Heart right ventricle (tissue), 16 donors: ENCODE data around the gene UEVLD. TPM values are rescaled to one million over a fixed set of nuclear protein-coding genes. Genes with fewer than 3 reads are reported as not detected.

Source experiments
- ATAC-seq, 8 donors: fragments of 200-7000 bp; cut with Tn5 transposase; one replicate each; pipeline ENCODE4 v1.9.1; 2020; ENCODE audit warnings: mild to moderate bottlenecking in 8 of 8, moderate library complexity in 8 of 8, moderate number of reproducible peaks in 1 of 8
- DNase-seq, 2 donors: peaks; one replicate each; pipeline ENCODE4 v3.0.0-alpha.2; 2020
- H3K27ac ChIP-seq, 10 donors: fragments of 200-600 bp; sonication (generic) in 2 of 10; one replicate each; pipeline versions ENCODE4 v1.5.0 to v1.8.0; 2020 to 2022; ENCODE audit warnings: mild to moderate bottlenecking in 3 of 10
- H3K27me3 ChIP-seq, 7 donors: fragments of 200-600 bp; one replicate each; pipeline ENCODE4 v1.8.0; 2021 to 2022; ENCODE audit warnings: mild to moderate bottlenecking in 2 of 7
- H3K36me3 ChIP-seq, 9 donors: fragments of 200-600 bp; sonication (generic) in 1 of 9; one replicate each; pipeline versions ENCODE4 v1.5.0 to v1.8.0; 2020 to 2022; ENCODE audit warnings: mild to moderate bottlenecking in 2 of 9
- H3K4me1 ChIP-seq, 9 donors: fragments of 200-600 bp; sonication (generic) in 1 of 9; one replicate each; pipeline versions ENCODE4 v1.5.0 to v1.8.0; 2020 to 2022; ENCODE audit warnings: mild to moderate bottlenecking in 4 of 9
- H3K4me3 ChIP-seq, 10 donors: fragments of 200-600 bp; sonication (generic) in 2 of 10; one replicate each; pipeline versions ENCODE4 v1.5.0 to v1.8.0; 2020 to 2022; ENCODE audit warnings: mild to moderate bottlenecking in 7 of 10, moderate library complexity in 2 of 10
- H3K9me3 ChIP-seq, 11 donors: fragments of 200-600 bp in 10 of 11; sonication (generic) in 2 of 11; one replicate each; pipeline versions ENCODE4 v1.5.0 to v1.8.0; 2013 to 2022; ENCODE audit warnings: mild to moderate bottlenecking in 2 of 11, control low read depth in 1 of 11, moderate library complexity in 1 of 11
- WGBS, 2 donors: extraction: QIAGEN DNeasy Blood & Tissue Kit; methylation state at CpG; one replicate each; pipeline ENCODE4 v1.1.7; 2013; ENCODE audit warnings: inconsistent platforms in 1 of 2; 5-methylcytosine and 5-hydroxymethylcytosine counted together
- intact Hi-C, 10 donors: fragments of 100-400 bp; cut with DNase I; formaldehyde crosslinking; loops; one replicate each; pipeline versions ENCODE4 v1.11.1 to v1.14.2; 2022
- polyA plus RNA-seq, 2 donors: library from polyadenylated mRNA; stranded (reverse); fragments of 200-250 nt; gene quantifications; one replicate each; pipeline ENCODE4 v1.2.3, GENCODE V29; 2013
- total RNA-seq, 10 donors: library from RNA; stranded (reverse); fragmentation: NEBNext Ultra II Directional in 3 of 10; extraction: Animal tissue kit (Norgen Biotek cat#: 25700) in 3 of 10; gene quantifications; one replicate each; pipeline versions ENCODE4 v1.2.1 to v1.2.4, GENCODE V29; 2021 to 2023
- TF ChIP-seq, protein P1 (sequence below), 9 donors: fragments of 200-600 bp; sonication (generic) in 2 of 9; IDR thresholded peaks; one replicate each; pipeline versions ENCODE4 v1.5.0 to v1.8.0; 2021 to 2022; ENCODE audit warnings: antibody characterized with exemption in 9 of 9, mild to moderate bottlenecking in 5 of 9, moderate library complexity in 1 of 9
- donor health status: Arrhythmogenic right ventricular cardiomyopathy.
- donor health status: ischemic (EF 13 %, LVEDD 7.1; RV severe dilation, severe dysfunction).
- donor health status: healthy with polysubstance abuse.
- donor health status: DM: no; HTN: yes; CAD: no.
- donor health status: DM: no; HTN: no; CAD: no.
- donor health status: ischemic (EF 25% LVEDD 6.9; RV normal size, moderate dysfunction).
- donor health status: ischemic (EF 25% LVEDD 5.7; RV mildly dilated, moderate dysfunction).
- donor health status: healthy.
- donor health status: DM: yes; HTN: yes; CAD: no.
- donor health status: Ischemic cardiomyopathy.
- donor health status: ischemic (EF 35%, LVEDD 5.7; RV mildly dilated, moderate dysfunction).
- donor health status: nonischemic (EF 11% LVEDD 7.7; RV severe dilation, severe dysfunction).
- donor health status: DM: yes; HTN: yes; CAD: no.
- donor health status: PGD.
- donor health status: ischemic (EF 29% LVEDD 5.4; RV normal size, mild dysfunction).
- donor health status: nonischemic (EF 23%, LVEDD 6.1; RV moderate dilation, normal function).

The UEVLD gene
- total and polyA plus RNA-seq, 12 donors, result 5.6 to 25.8 (median 18.4) TPM

DNA sequence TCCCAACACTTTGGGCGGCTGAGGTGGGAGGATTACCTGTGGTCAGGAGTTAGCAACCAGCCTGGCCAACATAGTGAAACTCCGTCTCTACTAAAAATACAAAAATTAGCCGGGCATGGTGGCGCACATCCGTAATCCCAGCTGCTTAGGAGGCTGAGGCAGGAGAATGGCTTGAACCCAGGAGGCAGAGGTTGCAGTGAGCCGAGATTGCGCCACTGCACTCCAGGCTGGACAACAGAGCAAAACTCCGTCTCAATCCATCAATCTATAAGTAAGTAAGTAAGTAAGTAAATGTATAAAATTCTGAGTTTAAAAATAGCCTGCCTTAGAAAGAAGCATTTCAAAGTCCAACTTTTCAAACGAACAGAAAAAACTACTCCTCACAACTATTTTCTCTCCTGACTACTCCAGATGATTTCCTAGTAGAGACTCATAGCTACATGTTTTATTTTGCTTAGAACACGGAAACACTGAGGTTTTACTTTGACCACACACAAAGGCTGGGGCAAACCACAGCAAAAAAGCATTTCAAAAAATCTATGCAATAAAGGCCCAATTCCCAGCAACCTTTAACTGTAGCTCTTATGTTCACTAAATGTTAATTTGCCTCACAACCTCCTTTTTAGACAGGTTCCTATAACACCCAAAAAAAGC is 29.3 kb upstream of the UEVLD start:
- Histone ChIP-seq H3K27ac (peak overlapping the region in 9 of 10 donors; percentile 5 to 77 (median 51)), H3K4me3 (peak overlapping the region in 1 of 10 donors; percentile 8), H3K27me3 (no peaks in the 10 kb centered on the region), H3K9me3 (no peaks in the 10 kb centered on the region), H3K36me3 (peaks cover 0 to 38% (median 17%) of the 10 kb centered on the region in 9 donors), H3K4me1 (peaks cover 4 to 53% (median 19%) of the 10 kb centered on the region in 9 donors)
- DNase-seq, result no peak
- ATAC-seq, result no peak
- 75 to 82% methylated on average over 10 of the region's 10 CpGs for WGBS, 2 donors
- intact Hi-C loops, result no loop called here
- TF ChIP-seq, protein P1, sequence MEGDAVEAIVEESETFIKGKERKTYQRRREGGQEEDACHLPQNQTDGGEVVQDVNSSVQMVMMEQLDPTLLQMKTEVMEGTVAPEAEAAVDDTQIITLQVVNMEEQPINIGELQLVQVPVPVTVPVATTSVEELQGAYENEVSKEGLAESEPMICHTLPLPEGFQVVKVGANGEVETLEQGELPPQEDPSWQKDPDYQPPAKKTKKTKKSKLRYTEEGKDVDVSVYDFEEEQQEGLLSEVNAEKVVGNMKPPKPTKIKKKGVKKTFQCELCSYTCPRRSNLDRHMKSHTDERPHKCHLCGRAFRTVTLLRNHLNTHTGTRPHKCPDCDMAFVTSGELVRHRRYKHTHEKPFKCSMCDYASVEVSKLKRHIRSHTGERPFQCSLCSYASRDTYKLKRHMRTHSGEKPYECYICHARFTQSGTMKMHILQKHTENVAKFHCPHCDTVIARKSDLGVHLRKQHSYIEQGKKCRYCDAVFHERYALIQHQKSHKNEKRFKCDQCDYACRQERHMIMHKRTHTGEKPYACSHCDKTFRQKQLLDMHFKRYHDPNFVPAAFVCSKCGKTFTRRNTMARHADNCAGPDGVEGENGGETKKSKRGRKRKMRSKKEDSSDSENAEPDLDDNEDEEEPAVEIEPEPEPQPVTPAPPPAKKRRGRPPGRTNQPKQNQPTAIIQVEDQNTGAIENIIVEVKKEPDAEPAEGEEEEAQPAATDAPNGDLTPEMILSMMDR (IDR thresholded peaks at IDR 0.05), result no peak

DNA sequence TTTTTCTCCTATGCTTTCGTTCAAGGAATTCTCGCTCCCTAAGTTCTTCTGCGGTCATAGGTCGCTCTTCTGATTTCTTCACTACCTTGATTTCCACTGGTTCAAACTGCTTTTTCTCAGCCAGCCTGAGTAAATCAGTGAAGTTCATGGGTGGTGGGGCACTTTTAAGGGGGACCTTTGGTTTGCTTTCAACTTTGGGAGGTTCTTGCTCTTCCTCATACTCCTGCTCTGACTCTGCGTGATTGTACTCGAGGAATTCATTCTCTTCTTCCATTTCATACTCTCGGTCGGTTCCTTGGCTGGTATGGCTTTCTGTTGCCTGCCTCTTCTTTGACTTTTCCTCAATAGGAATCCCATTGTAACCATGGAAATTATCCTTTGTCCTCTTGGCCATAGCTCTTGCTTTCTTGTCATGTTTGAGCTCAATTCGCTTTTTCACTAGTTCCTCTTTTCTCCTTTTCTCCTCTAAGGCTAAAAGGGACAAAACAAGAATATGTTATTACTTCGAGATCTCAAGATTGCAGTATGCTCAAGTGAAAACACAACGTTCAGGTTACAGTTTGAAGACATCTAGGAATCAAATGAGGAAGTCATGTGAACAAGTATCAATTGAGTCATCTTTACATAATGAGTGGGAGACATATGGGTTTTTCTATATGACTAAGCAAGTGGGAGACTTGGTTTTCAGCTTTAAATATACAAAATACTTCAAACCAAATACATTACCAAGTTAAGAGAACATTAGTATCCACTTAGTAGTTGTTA is 27.3 kb upstream of the UEVLD start:
- no peaks in the 10 kb centered on the region for H3K9me3 ChIP-seq
- DNase-seq, result no peak
- no peaks in the 10 kb centered on the region for H3K27me3 ChIP-seq
- no peak for ATAC-seq
- peaks cover 0 to 58% (median 29%) of the 10 kb centered on the region in 9 donors for H3K36me3 ChIP-seq
- WGBS, 2 donors, result 94 to 95% methylated on average over 11 of the region's 11 CpGs
- no peak overlapping the region for H3K4me3 ChIP-seq
- intact Hi-C loops, result no loop called here
- TF ChIP-seq, protein P1 (IDR thresholded peaks at IDR 0.05), result no peak
- no peak overlapping the region for H3K27ac ChIP-seq
- peaks cover 4 to 53% (median 19%) of the 10 kb centered on the region in 9 donors for H3K4me1 ChIP-seq

DNA sequence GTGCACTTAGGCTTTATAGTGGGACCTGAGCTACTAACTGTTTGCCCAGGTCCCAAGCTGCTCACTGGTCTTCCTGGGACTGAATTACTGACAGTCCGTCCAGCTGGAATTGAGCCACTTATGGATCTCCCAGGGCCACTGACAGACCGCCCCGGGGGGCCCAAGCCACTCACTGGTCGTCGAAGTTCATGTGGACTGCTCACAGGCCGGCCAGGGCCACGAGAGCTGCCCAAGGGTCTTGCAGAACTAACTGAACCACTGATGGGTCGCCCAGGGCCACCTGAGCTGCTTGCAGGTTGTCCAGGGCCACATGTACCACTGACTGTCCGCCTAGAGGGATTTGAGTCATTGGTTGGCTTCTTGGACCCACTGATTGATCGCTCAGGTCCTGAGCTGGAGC is 26.1 kb upstream of the UEVLD start:
- no peaks in the 10 kb centered on the region for H3K27me3 ChIP-seq
- peaks cover 4 to 46% (median 18%) of the 10 kb centered on the region in 9 donors for H3K4me1 ChIP-seq
- peak overlapping the region in 1 of 10 donors; percentile 9 for H3K27ac ChIP-seq
- ATAC-seq (peak in 1 of 8 donors; percentile 34), DNase-seq (no peak)
- peaks cover 0 to 69% (median 35%) of the 10 kb centered on the region in 9 donors for H3K36me3 ChIP-seq
- H3K9me3 ChIP-seq, result no peaks in the 10 kb centered on the region
- 92% methylated on average over 10 of the region's 10 CpGs for whole genome bisulfite sequencing, 2 donors
- intact Hi-C loops, result no loop called here
- TF ChIP-seq, protein P1 (IDR thresholded peaks at IDR 0.05), result no peak
- no peak overlapping the region for H3K4me3 ChIP-seq

DNA sequence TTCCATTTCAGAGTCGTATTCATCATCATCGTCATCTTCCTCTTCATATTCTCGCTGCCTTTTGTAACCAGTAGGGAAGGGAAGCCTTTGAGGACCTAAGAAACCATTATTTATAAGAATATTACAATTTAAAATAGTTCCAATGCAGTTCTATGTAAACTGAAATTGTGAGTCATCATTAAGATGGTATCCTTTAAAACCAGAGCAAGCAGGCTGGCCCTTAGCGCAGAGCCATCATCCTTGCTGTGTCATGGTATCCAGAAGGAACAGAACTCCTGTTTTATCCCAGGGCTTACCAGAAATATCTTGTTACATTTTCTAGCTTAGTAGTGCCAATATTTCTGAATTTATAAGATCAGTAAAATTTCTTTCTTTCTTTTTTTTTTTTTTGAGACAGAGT is 23.9 kb upstream of the UEVLD start:
- intact Hi-C loops, result no loop called here
- ATAC-seq, result no peak
- 87 to 97% methylated on average over 4 of the region's 4 CpGs for WGBS, 2 donors

More for the DNA sequence above, 23.9 kb upstream of the UEVLD start:
- no peaks in the 10 kb centered on the region for H3K9me3 ChIP-seq
- no peak overlapping the region for H3K27ac ChIP-seq
- no peak for DNase-seq
- peaks cover 0 to 91% (median 43%) of the 10 kb centered on the region in 9 donors for H3K36me3 ChIP-seq
- H3K4me3 ChIP-seq, result no peak overlapping the region
- H3K4me1 ChIP-seq, result peaks cover 0 to 23% (median 0%) of the 10 kb centered on the region in 9 donors
- TF ChIP-seq, protein P1 (IDR thresholded peaks at IDR 0.05), result no peak
- no peaks in the 10 kb centered on the region for H3K27me3 ChIP-seq
